Activated CD4-positive, alpha-beta T cell treated with anti-CD3 and anti-CD28 coated beads, Interleukin-2, amount 50 U/mL, for 24 hours (primary cell): ENCODE data around the gene RAMP1.

Source experiments
- DNase-seq, 2 donors: peaks; one replicate each; pipeline ENCODE4 v3.0.0-alpha.2; 2020; ENCODE audit warnings: low read depth in 1 of 2, low spot score in 1 of 2

The RAMP1 gene

DNA sequence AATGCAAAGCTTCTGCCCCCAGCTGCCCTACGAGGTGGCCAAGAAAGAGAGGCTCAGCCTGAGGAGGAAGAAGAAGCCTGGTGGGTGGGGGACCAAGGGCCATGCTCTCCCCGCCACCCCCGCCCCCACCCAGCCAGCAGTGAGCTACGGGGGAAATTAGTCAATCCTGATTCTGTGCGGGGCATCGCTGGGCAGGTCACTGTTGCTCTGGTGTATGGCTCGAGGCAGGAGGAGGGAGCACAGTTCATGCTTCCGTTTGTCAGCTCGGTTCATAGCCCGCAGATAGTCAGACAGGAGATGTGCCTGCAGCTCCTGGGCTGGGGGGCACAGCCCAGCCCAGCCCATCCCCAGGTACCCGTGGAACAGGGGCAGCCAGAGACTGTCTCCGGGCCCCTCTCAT is 17.1 kb downstream of the RAMP1 start:
- DNase-seq = no peak

DNA sequence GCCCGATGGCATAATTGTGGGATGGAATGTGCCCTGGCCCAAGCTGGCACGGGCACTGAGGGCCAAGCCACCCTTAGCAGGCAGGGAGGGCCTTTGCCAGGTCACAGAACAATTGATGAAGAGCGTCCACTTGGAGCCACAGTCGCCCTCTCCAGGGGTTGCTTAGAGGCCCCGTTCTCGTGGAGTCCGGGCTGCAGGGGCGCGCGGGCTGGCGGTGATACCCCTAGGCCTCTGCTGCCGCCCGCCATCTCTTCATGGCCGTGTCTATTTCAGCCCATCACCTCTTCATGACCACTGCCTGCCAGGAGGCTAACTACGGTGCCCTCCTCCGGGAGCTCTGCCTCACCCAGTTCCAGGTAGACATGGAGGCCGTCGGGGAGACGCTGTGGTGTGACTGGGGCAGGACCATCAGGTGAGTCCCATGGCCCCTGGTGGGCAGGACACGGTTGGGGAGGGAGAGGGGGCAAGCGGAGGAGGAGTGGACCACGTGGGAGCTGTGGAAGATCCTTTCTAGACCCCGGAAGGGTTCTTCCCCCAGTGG is 17.6 kb downstream of the RAMP1 start:
- no peak for DNase-seq

DNA sequence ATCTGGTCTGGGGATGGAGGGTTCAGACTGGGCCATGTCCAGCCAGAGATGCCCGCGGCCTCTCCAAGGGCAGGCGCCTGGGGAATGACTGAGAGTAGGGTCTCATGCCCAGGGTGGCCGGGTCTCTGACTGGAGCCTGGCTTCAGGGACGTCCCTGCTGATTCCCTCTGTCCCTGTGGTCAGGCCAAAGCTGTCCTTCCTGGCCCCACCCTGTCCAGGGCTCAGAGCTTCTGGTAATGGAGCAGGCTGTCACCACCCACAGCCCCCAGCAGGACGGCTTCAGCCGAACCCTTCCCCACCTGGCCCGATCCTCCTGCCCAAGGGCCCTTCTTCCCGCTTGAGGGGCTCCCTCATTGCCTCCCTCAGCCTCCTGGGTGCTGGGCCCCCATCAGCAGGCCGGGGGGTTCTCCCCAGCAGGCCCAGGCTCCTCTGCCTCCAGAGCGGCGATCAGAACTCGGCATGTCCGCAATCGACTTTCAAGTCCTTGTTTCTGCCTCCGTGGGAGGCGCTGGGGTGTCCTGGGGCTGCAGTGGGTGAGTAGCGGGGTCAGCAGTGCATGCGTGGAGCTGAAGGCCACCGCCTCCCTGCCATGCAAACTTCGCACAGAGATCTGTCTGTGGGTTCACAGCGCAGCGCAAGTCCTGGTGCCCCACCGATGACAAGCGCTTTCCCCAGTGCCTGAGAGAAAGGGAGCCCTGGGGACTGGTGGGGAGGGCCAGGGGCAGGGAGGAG is 18.3 kb downstream of the RAMP1 start:
- DNase-seq = no peak

DNA sequence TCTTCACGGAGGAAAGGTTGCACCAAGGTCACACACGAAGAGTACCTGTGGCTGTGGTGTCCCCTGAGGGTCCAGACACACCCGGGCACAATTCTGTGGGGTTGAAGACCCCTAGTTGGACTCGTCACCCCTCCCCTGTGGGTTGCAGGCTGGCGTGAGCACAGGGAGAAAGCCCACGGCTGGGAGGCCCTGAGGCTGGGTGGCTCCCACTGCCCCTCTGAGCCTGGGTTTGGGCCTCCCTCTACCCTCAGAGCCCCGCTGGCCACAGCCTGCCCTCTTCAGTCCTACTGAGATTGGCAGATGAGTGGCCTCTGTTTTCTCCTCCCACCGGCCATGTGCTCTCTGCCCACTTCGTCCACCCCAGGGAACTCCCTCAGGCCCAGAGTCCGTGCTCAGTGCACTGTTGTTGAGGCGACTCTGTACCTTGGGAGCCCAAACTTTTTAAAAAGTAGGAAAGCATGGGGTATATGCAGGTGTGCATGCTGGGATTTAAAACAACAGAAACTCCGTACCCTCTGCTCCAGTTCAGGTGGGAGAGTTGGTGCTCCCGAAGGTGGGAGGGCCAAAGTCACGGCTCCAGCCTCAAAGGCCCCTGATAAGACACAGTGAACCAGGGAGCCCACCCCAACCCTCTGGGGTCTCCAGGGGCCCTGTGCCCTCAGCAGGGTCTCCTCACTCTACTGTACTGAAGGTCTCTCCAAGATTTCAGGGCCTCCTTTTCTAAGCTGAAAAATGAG is 19.1 kb downstream of the RAMP1 start:
- DNase-seq = no peak

DNA sequence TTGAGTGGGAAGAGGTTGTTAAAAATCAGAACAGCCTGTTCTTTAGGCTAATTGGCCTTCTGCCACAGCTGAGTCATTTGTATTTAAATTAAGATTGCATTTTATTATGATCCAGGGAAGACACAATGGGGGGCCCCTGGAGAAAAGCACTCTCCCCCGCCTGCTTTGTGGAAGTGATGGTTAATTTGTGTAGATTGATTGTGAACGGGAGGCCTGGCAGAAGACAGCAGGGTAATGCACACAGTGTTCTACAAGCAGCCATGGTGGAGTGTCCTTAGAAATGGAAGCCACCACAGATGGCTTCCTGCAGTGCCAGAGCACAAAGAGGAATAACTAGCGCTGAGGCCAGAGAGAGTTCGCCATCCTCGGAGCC is 19.6 kb downstream of the RAMP1 start:
- DNase-seq = no peak

DNA sequence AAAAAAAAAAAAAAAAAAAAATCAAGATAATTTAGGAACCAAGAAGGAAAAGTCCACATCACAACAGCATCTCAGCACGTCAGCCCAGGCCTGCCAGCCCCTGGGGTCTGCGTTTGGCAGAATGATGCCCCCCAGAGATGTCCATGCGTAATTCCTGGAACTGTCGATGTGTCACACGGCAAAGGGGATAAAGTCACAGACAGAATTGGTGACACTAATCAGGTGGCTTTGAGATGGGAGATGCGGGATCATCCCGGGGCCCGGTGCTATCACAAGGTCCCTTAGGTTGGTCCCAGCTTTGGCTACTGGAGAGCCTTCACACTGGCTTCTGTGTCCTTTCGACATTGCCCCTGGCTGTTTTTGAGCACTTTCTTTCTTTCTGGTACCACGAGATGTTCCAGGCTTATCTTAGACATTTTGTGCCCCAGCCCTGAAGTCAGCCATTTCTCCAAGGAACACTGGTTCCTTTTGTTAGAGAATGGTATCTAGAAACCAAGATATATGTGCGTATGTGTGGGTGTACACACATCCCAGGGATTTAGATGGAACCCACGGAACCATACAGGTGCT is 20.7 kb downstream of the RAMP1 start:
- no peak for DNase-seq

DNA sequence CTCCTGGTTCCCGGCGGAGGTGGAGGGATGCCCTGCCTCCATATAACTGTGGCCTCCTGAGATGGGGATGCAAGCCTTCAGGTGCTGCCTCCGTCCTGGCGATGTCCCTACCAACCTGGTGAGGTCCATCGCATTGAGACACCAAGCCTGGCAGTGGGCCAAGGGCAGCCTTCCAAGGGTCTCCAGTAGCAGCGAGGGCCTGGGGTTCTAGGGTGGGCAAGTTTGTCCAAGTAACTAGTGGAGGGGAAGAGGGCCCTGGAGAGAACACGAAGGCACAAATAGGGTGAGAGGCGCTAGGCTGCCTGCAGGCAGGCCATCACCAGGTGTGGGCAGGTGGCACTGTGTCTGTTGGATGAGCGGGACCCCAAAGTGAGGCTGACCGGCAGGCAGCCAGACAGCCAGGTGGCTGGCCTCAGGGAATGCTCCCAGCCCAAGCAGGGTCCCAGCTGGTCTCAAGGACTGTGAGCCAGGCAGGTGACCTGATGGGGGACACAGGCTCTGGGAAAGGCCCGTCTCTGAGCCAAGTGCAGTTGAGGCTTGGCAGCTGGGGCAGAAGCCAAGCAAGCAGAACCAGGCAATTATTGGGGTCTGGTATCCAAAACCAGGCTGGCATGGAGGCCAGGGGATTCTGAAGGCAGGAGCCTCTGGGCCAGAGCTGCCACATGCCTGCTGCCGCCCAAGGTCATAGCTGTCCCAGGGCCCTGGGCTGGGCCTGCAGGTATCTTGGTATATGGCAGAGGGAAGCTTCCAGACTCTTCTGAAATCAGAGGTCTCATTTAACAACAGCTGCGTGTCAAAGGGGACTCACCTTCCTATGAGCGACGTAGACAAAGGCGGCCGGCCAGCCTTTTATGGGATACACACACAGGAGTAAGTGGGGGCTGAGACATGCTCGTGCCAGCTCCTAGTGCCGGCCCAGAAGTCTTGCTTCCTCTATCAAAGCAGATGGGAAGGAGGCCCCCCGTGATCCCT is 23.4 kb downstream of the RAMP1 start:
- no peak for DNase-seq

DNA sequence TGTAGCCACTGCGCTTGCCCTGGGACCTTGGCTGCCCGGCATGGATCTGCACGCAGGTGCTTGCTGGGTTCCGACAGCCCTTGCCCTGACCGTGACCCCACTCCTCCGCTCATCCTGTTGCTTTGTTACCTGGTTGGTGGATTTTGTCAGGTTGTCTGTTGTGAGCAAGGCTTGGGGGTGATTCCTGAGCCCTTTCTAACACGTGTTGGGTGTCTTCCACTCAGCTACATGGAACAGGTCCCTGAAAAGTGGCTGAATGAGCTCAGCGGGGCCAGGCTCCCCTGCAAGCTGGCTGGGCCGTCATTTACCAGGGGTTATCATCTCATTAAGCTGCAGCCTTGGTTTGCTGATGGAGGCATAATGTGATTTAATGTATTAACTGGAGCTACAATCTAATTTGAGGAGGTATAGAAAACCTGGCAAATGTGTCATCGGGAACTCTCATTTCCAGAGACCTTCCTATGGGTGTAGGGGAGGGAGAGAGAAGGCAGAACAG is 24.6 kb downstream of the RAMP1 start:
- DNase-seq = no peak

DNA sequence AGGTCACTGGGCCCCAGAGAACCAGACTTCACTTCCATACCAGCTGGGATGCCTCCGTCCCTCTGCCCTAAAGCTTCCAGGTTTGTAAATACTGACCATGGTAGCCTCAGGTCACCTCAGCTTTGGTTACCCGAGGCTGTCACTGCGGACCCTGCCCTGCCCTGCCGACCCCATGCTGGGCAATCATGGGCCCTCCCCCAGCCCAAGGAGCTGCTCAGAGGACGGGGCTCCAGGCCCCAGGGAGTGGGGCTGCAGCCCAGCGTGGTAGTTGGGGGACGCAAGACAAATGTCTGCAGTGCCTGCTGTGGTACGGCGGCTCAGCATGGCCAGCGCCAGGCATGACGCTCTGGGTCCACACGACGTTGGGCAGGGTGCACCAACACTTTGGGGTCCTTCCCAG is 25.3 kb downstream of the RAMP1 start:
- DNase-seq = no peak

DNA sequence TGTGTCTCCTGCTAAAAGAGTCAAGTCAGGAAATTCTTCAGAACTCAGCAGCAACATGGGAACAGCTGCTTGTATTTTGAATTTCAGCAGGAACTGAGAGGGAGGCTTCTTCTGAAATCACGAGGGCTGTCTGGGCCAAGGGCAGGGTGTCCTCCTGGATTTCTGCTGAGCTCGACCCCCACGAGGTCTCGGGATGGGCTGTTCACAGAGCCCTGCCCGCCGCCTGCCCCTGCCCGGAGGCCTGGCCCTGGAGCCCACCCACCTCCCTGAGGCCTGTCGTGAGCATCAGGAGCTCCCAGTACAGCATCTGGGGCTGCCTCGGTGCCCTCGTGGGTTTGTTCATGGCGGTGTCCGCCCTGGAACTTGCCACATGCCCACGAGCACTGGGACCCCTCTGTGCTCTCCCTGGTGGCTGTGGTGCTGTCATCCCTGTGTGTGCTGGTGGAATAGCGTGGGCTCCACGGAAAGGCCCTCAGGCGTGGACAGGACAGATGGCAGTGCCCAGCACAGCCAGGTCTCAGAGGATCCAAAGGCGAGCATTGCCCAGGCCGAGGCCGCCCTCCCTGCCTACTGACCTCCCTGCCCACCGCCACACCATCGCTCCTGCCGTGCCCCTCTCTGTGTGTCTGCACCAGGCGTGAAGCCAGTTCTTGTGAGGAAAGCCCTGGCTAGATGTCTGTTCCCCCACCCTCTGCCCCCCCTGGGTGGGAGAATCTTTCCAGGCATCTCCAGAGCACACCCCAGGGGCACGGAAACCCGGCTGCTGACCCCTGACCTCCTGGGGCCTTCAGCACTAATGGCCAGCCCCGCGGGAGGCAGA is 25.9 kb downstream of the RAMP1 start:
- DNase-seq = no peak

DNA sequence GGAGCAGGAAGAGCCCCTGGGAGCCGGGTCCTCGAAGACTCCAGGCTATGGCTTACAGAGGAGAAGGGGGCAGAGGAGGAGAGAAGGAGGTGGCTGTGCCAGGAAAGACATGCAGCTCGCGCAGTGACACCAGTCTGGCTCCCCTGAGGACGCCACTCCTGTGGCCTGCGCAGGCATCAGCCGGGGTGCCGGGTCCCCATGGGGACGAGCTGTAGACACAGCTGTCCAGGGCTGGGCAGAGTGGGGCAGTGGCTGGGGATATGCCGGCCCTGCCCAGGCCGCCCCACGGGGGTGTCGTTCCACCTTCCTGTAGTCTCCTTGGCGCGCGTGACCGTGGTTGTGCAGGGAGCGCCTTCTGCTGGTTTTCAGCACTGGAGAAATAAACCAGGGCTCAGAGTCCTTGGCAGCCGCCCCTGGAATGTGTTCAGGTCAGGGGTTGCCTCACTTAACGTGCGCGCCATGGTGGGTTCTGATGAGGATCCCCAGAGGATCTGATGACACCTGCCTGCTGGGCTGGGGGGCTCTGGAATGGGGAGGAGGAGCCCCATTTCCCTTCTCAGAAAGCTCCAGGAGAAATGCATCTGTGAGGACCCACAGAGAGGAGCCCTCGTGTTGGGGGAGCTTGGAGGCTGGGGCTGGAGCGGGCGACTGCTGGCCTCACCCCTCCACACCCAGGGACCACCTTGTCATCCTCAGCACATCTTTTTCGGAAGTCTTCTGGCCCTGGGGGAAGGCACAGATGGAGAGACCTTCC is 26.7 kb downstream of the RAMP1 start:
- no peak for DNase-seq

DNA sequence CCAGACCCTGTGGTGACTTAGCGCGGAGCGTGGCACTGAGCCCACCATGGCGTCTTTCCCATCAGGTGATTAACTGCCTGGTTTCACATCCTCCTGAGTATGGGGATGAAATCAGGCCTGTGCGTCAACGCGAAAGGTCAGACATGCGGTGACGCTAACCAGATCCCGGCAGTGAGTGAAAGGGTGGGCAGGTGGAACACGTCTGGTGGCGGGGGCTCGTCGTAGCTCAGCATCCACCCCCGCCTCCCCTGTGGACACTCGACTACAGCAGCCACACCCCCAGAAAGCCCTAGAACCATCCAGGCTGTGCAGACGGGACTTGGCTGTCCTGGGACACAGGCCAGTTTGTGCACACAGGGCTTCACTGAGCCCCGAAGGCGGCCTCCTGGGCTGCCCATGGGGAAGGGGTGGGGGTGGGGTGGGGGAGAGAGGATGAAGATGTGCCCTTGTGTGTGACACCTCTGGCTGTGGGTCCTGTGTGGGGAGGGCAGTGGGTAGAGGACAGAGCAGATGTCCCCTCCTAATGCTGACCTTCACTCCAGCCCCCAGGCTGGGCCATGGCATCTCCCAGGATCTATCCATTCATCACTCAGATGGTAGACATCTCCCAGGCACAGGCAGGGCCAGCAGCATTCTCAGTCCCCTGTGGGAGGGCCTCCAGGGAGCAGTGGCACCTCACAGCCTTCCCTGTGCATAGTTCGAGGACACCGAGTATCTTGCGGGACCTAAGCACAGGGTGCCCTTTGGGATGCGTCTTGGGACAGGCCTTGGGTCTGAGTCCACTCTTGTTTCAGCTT is 27.5 kb downstream of the RAMP1 start:
- DNase-seq = no peak

DNA sequence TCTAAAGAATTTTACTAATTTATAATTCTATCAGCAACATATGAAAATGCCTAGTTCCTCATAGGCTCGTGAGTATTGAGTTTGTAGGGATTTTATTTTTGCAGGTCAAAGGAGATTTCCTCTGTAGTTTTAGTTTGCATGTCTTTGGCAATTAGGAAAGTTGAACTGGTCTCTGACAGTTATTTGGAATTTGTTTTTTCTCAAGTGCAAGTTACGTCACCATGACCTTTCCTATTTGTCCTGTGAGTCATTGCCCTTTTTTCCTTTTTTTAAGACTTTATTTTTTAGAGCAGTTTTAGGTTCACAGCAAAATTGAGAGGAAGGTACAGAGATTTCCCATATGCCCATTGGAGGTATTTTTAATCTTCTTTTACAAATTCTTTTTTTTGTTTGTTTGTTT is 29.0 kb downstream of the RAMP1 start:
- DNase-seq = no peak

DNA sequence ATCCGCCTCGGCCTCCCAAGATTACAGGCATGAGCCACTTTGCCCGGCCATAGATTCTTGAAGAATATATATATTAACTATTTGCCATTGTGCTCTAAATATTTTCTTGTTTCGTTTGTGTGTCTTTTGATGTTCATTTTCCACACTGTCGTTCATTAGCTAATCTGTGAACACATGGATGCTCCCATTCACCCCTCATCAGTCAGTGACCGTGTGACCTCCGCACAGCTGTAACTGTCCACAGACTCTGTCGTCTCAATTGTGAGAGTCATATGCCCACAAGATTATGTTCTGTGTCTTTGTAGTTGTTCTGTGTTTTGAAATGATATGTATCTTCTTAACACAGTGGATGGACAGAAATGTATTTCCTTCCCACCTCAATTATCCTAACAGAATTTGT is 29.6 kb downstream of the RAMP1 start:
- DNase-seq = no peak

DNA sequence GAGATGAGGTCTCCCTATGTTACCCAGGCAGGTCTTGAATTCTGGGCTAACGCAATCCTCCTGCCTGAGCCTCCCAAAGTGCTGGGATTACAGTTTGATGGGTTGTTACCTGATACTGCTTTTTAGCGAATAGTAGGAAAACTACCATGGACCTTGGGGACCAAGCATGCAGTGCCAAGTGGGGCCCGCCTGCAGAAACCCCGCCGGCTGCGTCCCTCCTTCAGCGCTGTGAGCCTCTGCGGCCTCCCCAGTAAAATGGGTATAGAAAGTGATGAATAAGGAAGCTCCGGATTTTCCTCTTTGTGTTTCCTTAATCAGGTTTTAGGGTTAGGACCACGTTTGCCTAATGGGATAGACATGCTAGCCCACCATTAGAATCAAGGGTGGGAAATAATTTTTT is 30.4 kb downstream of the RAMP1 start:
- DNase-seq = no peak

DNA sequence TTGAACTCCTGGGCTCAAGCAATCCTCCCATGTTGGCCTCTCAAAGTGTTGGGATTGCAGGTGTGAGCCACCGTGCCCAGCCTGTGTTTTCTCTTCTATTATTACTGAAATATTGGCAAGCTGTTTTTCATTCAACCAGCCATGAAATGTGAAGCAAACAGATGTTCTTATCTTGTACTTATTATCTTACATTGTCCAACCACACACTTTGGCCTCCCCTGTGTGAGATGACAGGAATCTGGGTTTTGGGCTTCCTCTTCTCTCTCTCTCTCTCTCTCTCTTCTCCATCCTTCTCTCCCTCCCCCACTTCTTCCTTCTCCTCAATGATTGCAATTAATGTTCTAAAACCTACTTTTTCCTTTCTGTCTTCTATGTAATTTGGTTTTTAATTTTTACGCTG is 33.1 kb downstream of the RAMP1 start:
- DNase-seq = no peak

DNA sequence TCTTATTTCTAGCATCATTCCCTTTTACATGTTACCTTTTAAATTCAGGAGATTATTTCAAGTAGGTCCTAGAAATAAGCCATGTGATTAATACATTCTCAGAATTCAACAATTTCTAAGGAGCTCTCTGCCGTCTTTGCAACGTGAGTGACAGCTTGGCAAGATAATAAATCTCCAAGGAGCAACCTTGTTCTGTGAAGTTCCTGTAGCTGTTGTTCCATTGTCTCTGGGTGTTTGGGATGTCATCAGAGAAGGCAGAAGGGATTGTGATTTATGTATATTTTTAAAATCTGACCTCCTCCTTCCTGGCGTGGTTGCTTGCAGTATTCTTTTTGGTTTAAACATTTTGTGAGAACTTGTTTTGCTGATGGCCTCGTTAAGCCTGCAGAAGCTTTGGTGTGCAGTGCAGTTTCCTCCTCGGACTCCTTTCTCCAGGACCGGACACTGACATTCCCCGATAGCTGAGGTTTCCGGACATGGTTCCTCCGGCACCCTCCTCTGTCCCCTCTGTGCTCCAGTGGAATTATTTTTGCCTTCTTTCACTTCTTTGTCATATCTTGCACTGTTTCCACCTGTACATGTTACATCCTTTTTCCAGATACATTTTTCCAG is 33.7 kb downstream of the RAMP1 start:
- no peak for DNase-seq

DNA sequence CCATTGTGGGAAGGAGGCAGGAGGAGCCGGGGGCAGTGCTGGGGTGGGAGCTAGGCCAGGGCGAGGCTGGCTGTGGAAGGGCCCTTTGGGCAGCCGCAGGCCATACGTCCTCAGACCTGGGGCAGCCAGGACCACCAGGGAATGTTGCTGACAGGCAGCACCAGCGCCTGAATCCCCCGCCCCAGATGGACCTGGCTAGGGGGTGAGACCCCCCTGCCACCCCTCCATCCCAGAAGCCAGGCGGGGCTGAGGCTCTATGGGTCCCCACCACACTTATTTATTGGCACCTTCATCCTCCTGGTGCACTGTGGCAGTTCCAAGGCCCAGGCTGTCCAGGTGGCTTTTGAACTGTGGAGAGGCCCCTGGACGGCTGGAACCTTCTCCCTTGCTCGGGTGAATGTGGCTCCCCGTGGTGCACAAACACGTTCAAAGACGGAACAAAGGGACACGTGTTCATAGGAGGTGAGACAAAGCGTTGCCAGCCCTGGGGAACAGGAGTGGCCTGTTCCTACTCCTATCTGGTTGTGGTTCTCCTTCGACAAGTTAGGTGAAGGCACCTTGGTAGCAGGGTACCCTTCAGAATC is 35.1 kb downstream of the RAMP1 start:
- DNase-seq = no peak
